GM13977 (cell line): ENCODE results near the gene SYNCRIP.
"Not testable (repeated sequence)": the region's sequence is repeated elsewhere in the genome, so short reads cannot be mapped to it uniquely, and the experiment has no call there.

Experiments used
- DNase-seq: peaks from one replicate; pipeline ENCODE4 v3.0.0; 2012; ENCODE audit warnings: low spot score
- in situ Hi-C: fragments of 300-500 bp; cut with MboI; formaldehyde crosslinking; loops from one replicate; pipeline ENCODE4 v1.12.0; 2022; ENCODE audit warnings: low sequenced_read_pairs, low pct_unique_long_range_greater_than_20kb, mixed read lengths, inconsistent platforms; ENCODE audit not compliant: unreplicated experiment
- TF ChIP-seq, protein P1 (sequence below): IDR thresholded peaks from 2 replicates; pipeline ENCODE4 v1.5.1; 2012; ENCODE audit warnings: mild to moderate bottlenecking, control low read depth; ENCODE audit not compliant: insufficient read depth; ENCODE audit errors: extremely low read depth, missing control alignments

SYNCRIP gene

DNA sequence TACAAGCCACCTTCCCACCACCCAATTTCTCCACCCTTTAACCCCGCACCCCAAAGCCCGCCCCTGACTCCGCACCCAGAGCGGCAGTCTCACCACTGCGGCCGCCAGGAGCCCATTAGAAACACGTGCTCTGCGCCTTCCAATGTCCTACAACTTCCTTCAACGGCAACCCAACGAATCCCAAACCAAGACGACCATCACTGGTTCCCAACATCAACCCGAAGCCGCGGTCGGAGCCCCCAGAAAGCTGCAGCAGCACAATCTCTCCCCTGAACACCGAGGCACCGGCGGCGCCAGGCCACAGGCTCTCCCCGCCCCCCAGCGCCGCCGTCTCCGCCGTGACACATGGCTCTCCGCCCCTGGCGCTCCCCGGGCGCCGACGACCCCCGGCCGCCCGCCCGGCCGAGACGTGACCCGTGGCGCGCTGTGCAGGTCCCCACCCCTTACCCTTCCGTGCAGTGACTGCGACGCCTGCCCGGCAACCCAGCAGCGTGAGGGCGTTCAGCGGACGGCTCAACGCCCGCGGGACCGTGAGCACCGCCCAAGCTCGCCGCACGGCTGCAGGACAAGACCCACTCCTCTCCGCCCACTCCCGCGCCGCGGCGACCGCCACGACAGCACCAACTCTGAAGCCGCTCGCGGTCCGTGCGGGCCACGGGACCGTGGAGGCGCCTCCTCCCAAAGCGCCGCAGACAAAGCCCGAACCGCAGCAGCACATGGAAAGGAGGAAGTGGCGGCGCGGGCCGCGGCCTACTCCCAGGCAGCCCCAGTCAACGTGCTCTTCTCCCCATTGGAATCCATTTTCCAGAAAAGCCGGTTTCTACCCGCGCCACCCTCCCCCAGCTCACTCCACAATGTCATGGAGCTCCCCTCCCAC, 551 bp downstream of the SYNCRIP start:
- DNase-seq, result peak; percentile 41
- TF ChIP-seq, protein P1, sequence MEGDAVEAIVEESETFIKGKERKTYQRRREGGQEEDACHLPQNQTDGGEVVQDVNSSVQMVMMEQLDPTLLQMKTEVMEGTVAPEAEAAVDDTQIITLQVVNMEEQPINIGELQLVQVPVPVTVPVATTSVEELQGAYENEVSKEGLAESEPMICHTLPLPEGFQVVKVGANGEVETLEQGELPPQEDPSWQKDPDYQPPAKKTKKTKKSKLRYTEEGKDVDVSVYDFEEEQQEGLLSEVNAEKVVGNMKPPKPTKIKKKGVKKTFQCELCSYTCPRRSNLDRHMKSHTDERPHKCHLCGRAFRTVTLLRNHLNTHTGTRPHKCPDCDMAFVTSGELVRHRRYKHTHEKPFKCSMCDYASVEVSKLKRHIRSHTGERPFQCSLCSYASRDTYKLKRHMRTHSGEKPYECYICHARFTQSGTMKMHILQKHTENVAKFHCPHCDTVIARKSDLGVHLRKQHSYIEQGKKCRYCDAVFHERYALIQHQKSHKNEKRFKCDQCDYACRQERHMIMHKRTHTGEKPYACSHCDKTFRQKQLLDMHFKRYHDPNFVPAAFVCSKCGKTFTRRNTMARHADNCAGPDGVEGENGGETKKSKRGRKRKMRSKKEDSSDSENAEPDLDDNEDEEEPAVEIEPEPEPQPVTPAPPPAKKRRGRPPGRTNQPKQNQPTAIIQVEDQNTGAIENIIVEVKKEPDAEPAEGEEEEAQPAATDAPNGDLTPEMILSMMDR, result no peak
- in situ Hi-C loops, result no loop called here

DNA sequence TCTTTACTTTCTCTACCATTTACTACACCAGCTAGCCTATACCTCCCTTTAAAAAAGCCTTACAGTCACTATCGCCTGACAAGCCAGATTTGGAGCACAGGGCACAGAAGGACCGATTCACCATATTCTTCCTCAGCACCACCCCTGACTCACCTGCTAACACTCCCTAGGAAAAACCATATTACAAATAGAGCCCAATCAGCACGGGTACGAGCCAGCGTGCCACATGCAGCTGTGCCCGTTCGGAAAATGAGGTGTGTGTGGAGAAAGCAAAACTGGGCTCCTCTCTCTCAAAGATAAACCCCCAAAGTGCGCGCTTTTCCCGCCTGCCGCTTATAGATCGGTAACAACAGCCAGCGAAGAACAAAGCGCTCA, 1.2 kb downstream of the SYNCRIP start:
- TF ChIP-seq, protein P1, result no peak
- no peak for DNase-seq
- in situ Hi-C loops, result no loop called here

DNA sequence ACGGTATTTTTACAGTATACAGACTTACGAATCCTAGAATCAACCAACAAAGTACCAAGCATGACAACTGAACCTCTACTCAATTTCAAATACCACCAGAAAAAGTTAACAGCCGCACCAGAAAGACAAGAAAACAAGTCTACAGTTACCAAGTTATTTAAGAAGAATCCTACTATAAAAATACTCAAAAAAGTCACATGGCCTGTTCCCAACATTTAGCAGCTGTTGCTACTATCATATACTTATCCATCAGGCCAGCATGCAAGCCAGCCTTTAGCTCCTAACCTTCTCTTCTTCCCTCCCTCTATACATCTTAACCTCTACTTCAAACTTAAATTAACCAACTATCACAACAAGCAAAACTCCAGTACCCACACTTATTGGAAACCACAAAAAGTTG, 1.9 kb downstream of the SYNCRIP start:
- DNase-seq, result no peak
- in situ Hi-C loops, result no loop called here
- TF ChIP-seq, protein P1, result no peak

DNA sequence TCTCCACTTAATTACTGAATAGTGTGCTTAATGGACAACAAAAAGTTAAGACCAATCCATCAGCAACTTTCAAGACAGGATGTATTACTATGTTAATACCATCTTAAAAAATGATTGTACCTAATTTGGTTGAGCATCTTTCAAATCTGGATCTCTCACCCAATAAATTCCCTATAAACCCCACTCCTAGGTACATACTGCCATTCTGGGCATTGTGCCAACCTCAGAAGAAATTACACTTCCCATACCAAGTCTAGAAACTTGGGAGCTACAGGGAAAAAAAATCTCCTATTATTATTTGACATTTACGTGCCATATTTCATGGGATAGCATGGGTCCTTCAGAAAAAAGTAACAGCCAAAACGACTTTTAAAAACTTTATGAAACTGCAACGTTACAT, 5.1 kb downstream of the SYNCRIP start:
- TF ChIP-seq, protein P1, result no peak
- no peak for DNase-seq
- in situ Hi-C loops, result no loop called here

DNA sequence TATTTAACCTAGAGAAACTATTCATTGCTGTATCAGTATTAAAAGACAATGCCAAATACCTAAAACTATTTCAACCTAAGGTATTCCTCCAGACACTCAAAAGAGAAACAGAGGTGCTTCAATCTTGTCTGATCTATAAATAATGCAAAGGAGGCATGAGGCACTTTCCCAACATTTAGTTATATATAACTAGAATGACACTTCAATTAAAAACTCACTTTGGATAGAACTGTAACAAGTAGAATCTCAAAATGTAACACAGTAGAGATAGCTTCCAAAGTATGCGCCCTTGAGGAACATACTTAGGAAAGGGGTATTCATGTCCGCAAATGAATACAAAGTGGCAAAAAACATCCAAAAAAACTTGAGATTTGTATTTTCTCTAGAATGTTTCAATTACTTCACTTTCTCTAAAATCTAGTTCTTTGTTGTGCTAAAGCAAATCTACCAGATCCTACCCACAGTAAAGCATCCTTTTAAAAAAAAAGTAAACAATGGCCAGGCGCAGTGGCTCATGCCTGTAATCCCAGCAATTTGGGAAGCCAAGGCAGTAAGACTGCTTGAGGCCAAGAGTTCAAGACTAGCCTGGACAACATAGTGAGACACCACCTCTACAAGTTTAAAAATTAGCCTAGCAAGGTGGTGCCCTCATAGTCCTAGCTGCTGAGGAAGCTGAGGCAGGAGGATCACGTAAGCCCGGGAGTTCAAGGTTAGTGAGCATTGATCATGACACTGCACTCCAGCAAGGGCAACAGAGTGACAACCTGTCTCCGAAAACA, 10.3 kb downstream of the SYNCRIP start:
- DNase-seq, result no peak
- in situ Hi-C loops, result no loop called here
- TF ChIP-seq, protein P1, result no peak

DNA sequence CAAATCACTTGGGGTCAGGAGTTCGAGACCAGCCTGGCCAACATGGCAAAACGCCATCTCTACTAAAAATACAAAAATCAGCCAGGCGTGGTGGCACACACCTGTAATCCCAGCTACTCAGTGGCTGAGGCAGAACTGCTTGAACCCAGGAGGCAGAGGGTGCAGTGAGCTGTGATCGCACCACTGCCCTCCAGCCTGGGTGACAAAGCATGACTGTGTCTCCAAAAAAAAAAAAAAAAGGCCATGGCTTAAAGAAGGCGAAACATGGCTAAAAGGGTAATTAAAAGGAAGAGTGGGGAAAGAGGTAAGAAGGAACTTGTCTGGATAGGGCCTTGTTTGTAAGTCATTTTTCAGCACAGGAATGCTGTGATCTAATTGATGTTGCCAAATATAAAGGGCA, 11.6 kb downstream of the SYNCRIP start:
- in situ Hi-C loops, DNase-seq: not testable (repeated sequence)

DNA sequence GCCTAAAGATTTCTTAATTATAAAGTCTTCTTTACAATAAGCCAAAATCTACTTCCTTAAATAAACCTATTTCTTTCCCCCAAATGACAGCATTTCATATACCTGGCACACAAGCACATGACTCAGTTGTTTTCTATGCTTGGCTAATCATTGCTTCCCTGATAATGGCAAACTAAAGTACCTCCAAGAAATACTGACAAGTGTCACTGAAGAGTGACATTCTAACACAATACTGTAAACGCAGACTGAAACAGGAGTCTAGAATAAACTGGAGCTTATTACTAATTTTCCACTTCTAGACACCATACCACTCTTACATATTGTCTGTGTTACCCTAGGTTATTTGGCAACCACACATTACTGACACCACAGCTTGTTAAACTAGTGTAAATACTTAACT, 14.3 kb downstream of the SYNCRIP start:
- TF ChIP-seq, protein P1, result no peak
- in situ Hi-C loops, result no loop called here
- no peak for DNase-seq
